Spleen (tissue), 11 donors: Measurements from ENCODE around the gene ATG14. TPM values are rescaled to one million over a fixed set of nuclear protein-coding genes. Genes with fewer than 3 reads are reported as not detected.
A peak's percentile ranks its signal among the peaks of the same experiment; 100 is the strongest.

ENCODE experiments used
- DNase-seq: peaks from one replicate; pipeline ENCODE4 v3.0.0-alpha.2; 2020
- H3K27ac ChIP-seq, 8 donors: fragments of 200-600 bp; sonication (generic) in 7 of 8; 1 replicate in 4 of 8; 2 replicates in 4 of 8; pipeline versions ENCODE4 v1.5.0 to v1.8.0; 2016 to 2021; ENCODE audit warnings: inconsistent platforms in 4 of 8, mild to moderate bottlenecking in 4 of 8, moderate library complexity in 1 of 8
- H3K27me3 ChIP-seq, 7 donors: fragments of 200-600 bp; sonication (generic) in 6 of 7; replicated peaks in 1 of 7; 1 replicate in 4 of 7; 2 replicates in 3 of 7; pipeline versions ENCODE4 v1.5.0 to v1.8.0; 2016 to 2021; ENCODE audit warnings: inconsistent platforms in 3 of 7, mild to moderate bottlenecking in 1 of 7
- H3K36me3 ChIP-seq, 6 donors: fragments of 200-600 bp; sonication (generic) in 5 of 6; 1 replicate in 4 of 6; 2 replicates in 2 of 6; pipeline versions ENCODE4 v1.5.0 to v1.8.0; 2016 to 2021; ENCODE audit warnings: inconsistent platforms in 2 of 6
- H3K4me1 ChIP-seq, 6 donors: fragments of 200-600 bp; sonication (generic) in 5 of 6; 1 replicate in 3 of 6; 2 replicates in 3 of 6; pipeline versions ENCODE4 v1.5.0 to v1.8.0; 2016 to 2021; ENCODE audit warnings: inconsistent platforms in 3 of 6
- H3K4me3 ChIP-seq, 8 donors: fragments of 200-600 bp; sonication (generic) in 7 of 8; 1 replicate in 4 of 8; 2 replicates in 4 of 8; pipeline versions ENCODE4 v1.5.0 to v1.8.0; 2016 to 2021; ENCODE audit warnings: inconsistent platforms in 4 of 8, mild to moderate bottlenecking in 4 of 8, moderate library complexity in 2 of 8
- H3K9me3 ChIP-seq, 8 donors: fragments of 200-600 bp; sonication (generic) in 7 of 8; 1 replicate in 4 of 8; 2 replicates in 4 of 8; pipeline versions ENCODE4 v1.5.0 to v1.8.0; 2016 to 2021; ENCODE audit warnings: inconsistent platforms in 4 of 8
- CTCF ChIP-seq, 11 experiments: fragments of 200-600 bp in 7 of 11; fragments of 450-650 bp in 4 of 11; sonication (generic) in 4 of 11; IDR thresholded peaks in 8 of 11; conservative IDR thresholded peaks in 3 of 11; 1 replicate in 7 of 11; 2 replicates in 4 of 11; pipeline versions ENCODE4 v1.4.0 to v1.8.0; 2016 to 2021; ENCODE audit warnings: antibody characterized with exemption in 11 of 11, inconsistent platforms in 4 of 11, mild to moderate bottlenecking in 1 of 11
- POLR2A ChIP-seq, 3 donors: fragments of 450-650 bp; IDR thresholded peaks; one replicate each; pipeline ENCODE4 v1.5.1; 2017; ENCODE audit warnings: antibody characterized with exemption in 3 of 3, mild to moderate bottlenecking in 1 of 3
- POLR2AphosphoS5 ChIP-seq, 3 donors: sonication (generic); formaldehyde crosslinking; IDR thresholded peaks; one replicate each; pipeline ENCODE4 v1.5.1; 2017; ENCODE audit warnings: antibody characterized with exemption in 3 of 3
- WGBS, 5 donors: extraction: QIAGEN DNeasy Blood & Tissue Kit in 3 of 5; methylation state at CpG; one replicate each; pipeline versions ENCODE4 v1.1.5 to v1.1.7; 2013 to 2018; 5-methylcytosine and 5-hydroxymethylcytosine counted together
- intact Hi-C: fragments of 100-400 bp; cut with DNase I; formaldehyde crosslinking; loops from one replicate; pipeline ENCODE4 v1.15.0; 2023; ENCODE audit warnings: low total_unique reads
- polyA plus RNA-seq, 3 donors: library from polyadenylated mRNA; stranded (reverse); fragments of 200-250 nt; gene quantifications; one replicate each; pipeline ENCODE4 v1.2.1, GENCODE V29; 2013
- total RNA-seq, 7 donors: library from RNA; depleted of rRNA in 3 of 7; stranded (reverse); fragments of >200 nt in 3 of 7; fragmentation: NEBNext Ultra II Directional in 4 of 7; extraction: Animal tissue kit (Norgen Biotek cat#: 25700) in 4 of 7; gene quantifications; one replicate each; pipeline versions ENCODE4 v1.1.0 to v1.2.1, GENCODE V29; 2016 to 2021
- donor health status: healthy with polysubstance abuse.
- donor health status: DM: no; HTN: no; CAD: no; lungs with moderate emphysema.
- donor health status: DM: no; HTN: no; CAD: no.
- donor health status: Bipolar disorder and iron deficiency.
- donor health status: healthy.
- donor health status: DM: no; HTN: no; CAD: no.
- donor health status: DM: yes; HTN: yes; CAD: no.

ATG14 gene
- total and polyA plus RNA-seq, 10 donors = 5.4 to 14.8 (median 12.1) TPM

- no peak overlapping the region for H3K4me3 ChIP-seq
- peaks cover 0 to 29% (median 19%) of the 10 kb centered on the region in 6 donors for H3K4me1 ChIP-seq
- no peak for DNase-seq
- 34 to 46% (median 43%) methylated on average over 13 of the region's 13 CpGs for WGBS, 5 donors
- H3K27ac ChIP-seq = peak overlapping the region in 1 of 8 donors; percentile 27
- no peaks in the 10 kb centered on the region for H3K27me3 ChIP-seq
- TF ChIP-seq POLR2AphosphoS5 (IDR thresholded peaks at IDR 0.05) = peak in 1 of 3 donors; percentile 67
- TF ChIP-seq POLR2A (IDR thresholded peaks at IDR 0.05) = no peak
- intact Hi-C loops = no loop called here
- H3K9me3 ChIP-seq = no peaks in the 10 kb centered on the region
- no peaks in the 10 kb centered on the region for H3K36me3 ChIP-seq
Measured at GRCh38 chr14:55454264-55455002, 42.8 kb upstream of the ATG14 start.

GRCh38 chr14:55451950-55452349 lies 40.3 kb upstream of the ATG14 start:
- intact Hi-C loops = no loop called here
- Histone ChIP-seq H3K27ac (no peak overlapping the region), H3K4me1 (peaks cover 0 to 29% (median 19%) of the 10 kb centered on the region in 6 donors), H3K36me3 (no peaks in the 10 kb centered on the region), H3K4me3 (no peak overlapping the region), H3K27me3 (no peaks in the 10 kb centered on the region), H3K9me3 (no peaks in the 10 kb centered on the region)
- 60 to 80% (median 70%) methylated on average over 2 of the region's 2 CpGs for WGBS, 5 donors
- TF ChIP-seq POLR2AphosphoS5 (IDR thresholded peaks at IDR 0.05) (no peak), CTCF (IDR thresholded peaks at IDR 0.05 in 8 of 11, conservative IDR thresholded peaks at IDR 0.05 in 3 of 11) (no peak), POLR2A (IDR thresholded peaks at IDR 0.05) (no peak)
- no peak for DNase-seq

- DNase-seq = no peak
- Histone ChIP-seq H3K4me3 (no peak overlapping the region), H3K4me1 (peaks cover 0 to 29% (median 19%) of the 10 kb centered on the region in 6 donors), H3K27me3 (no peaks in the 10 kb centered on the region), H3K27ac (no peak overlapping the region), H3K36me3 (no peaks in the 10 kb centered on the region), H3K9me3 (no peaks in the 10 kb centered on the region)
- TF ChIP-seq CTCF (IDR thresholded peaks at IDR 0.05 in 8 of 11, conservative IDR thresholded peaks at IDR 0.05 in 3 of 11) = no peak
- TF ChIP-seq POLR2AphosphoS5 (IDR thresholded peaks at IDR 0.05) = peak in 1 of 3 donors; percentile 26
- intact Hi-C loops = no loop called here
- 37 to 57% (median 46%) methylated on average over 4 of the region's 4 CpGs for WGBS, 5 donors
Measured at GRCh38 chr14:55451398-55451797, 39.8 kb upstream of the ATG14 start.

GRCh38 chr14:55450987-55451386 lies 39.4 kb upstream of the ATG14 start:
- intact Hi-C loops = no loop called here
- Histone ChIP-seq H3K27me3 (no peaks in the 10 kb centered on the region), H3K4me1 (peaks cover 0 to 29% (median 19%) of the 10 kb centered on the region in 6 donors), H3K9me3 (no peaks in the 10 kb centered on the region), H3K36me3 (no peaks in the 10 kb centered on the region), H3K27ac (no peak overlapping the region), H3K4me3 (no peak overlapping the region)
- no peak for DNase-seq
- TF ChIP-seq POLR2A (IDR thresholded peaks at IDR 0.05) = no peak
- TF ChIP-seq CTCF (IDR thresholded peaks at IDR 0.05 in 8 of 11, conservative IDR thresholded peaks at IDR 0.05 in 3 of 11) = no peak
- TF ChIP-seq POLR2AphosphoS5 (IDR thresholded peaks at IDR 0.05) = no peak
